NCI-H446 treated with DMSO at 0.1 percent for 48 hours (cell line): ENCODE measurements around the gene PIK3R5.
"Not testable (repeated sequence)": the region's sequence is repeated elsewhere in the genome, so short reads cannot be mapped to it uniquely, and the experiment has no call there.

Experiments used
- DNase-seq: peaks from one replicate; lab custom pipeline; 2025; lab: John Stamatoyannopoulos, UW

Gene PIK3R5

DNA sequence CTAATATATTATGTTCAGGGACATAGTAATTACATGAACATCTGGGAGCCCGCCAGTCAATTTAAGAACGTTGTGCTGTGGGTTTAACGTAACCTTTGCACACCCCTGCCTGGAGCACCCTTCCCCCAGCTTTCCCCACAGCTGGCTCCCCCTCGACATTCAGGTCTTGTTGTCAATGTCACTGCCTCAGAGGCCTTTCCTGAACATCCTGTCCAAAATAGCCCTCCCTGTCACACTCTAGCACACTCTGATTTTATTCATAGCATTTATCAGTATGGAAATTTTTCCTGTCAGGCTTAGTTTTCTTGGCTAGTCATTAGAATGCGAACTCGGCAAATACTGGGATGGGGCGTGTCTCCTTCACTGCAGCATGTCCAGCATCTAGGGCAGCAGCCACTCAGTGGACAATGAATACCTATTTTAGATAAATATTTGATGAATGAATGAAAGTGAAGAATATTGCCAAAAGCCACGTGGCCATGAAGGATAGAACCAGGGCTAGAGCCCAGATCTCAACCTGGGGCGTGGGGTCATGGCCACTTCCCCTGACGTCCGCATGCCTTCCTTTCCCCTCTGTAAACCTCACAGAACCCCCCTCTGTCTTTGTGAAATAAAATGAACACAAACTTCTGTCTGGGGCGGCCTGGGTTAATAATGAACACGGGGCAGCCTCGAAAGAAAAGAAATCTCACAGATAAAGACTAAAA lies 108.5 kb downstream of the PIK3R5 start:
- no peak for DNase-seq

DNA sequence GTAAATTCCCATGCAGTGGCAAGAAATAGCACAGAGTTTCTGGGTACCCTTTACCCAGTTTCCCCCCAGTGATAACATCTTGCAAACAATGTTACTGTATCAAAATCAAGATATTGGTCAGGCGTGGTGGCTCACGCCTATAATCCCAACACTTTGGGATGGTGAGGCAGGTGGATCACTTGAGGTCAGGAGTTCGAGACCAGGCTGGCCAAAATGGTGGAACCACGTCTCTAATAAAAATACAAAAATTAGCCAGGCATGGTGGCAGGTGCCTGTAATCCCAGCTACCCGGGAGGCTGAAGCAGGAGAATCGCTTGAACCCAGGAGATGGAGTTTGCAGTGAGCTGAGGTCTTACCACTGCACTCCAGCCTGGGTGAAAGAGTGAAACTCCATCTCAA lies 109.3 kb downstream of the PIK3R5 start:
- not testable (repeated sequence) for DNase-seq

GRCh38 chr17:8855477-8856204 lies 109.9 kb downstream of the PIK3R5 start:
- no peak for DNase-seq

GRCh38 chr17:8851600-8851999 lies 113.9 kb downstream of the PIK3R5 start:
- DNase-seq, result no peak

GRCh38 chr17:8849311-8850041 lies 116.0 kb downstream of the PIK3R5 start:
- no peak for DNase-seq

- DNase-seq, result no peak
Measured at GRCh38 chr17:8847891-8848290, 117.6 kb downstream of the PIK3R5 start.

- DNase-seq, result no peak
Measured at GRCh38 chr17:8846768-8847211, 118.7 kb downstream of the PIK3R5 start.

DNA sequence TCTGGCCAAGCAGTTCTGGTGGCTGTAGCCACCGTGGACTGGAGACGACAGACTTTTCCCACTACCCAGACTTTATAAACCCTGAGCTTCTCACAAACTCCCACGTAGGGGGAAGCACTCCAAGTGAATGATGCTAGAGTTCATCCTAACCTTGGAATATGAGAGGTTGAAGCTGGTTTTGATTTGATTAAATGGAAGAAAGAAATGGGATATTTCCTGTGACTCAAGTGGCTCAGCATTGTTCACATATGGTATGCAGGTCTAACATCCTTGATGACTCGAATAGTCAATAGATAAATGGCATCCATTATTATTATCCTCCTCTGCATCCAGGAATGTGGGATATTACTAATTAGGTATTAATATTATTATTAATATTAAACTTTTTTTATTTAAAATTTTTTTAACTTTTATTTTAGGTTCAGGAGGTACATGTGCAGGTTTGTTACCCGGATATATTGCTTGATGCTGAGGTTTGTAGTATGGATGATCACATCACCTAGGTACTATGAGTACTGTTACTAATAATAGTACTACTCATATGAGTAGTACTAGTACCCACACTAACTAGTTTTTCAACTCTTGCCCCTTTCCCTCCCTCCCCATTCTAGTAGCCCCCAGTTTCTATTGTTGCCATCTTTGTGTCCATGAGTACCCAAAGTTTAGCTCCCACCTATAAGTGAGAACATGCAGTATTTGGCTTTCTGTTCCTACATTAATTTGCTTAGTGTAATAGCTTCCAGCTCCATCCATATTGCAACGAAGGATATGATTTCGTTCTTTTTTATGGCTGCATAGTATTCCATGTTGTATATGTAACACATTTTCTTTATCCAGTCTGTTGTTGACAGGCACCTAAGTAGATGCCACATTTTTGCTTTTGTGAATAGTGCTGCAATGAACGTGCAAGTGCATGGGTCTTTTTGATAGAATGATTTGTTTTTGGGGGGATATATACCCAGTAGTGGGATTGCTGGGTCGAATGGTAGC lies 121.0 kb downstream of the PIK3R5 start:
- no peak for DNase-seq

- DNase-seq, result no peak
Measured at GRCh38 chr17:8843344-8843743, 122.2 kb downstream of the PIK3R5 start.

DNA sequence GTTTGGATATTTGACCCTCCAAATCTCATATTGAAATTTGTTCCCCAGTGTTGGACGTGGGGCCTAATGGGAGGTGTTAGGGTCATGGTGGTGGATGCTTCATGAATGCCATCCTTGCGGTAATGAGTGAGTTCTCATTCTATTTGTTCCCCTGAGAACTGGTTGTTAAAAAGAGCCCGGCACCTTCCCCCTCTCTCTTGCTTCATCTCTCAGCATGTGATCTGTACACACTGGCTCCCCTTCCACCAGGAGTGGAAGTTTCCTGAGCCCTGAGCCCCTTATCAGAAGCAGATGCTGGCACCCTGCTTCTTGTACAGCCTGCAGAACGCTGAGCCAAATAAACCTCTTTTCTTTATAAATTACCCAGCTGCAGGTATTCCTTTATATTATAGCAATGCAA lies 123.7 kb downstream of the PIK3R5 start:
- no peak for DNase-seq

- no peak for DNase-seq
Measured at GRCh38 chr17:8839410-8839935, 126.0 kb downstream of the PIK3R5 start.

- no peak for DNase-seq
Measured at GRCh38 chr17:8838551-8839095, 126.9 kb downstream of the PIK3R5 start.

DNA sequence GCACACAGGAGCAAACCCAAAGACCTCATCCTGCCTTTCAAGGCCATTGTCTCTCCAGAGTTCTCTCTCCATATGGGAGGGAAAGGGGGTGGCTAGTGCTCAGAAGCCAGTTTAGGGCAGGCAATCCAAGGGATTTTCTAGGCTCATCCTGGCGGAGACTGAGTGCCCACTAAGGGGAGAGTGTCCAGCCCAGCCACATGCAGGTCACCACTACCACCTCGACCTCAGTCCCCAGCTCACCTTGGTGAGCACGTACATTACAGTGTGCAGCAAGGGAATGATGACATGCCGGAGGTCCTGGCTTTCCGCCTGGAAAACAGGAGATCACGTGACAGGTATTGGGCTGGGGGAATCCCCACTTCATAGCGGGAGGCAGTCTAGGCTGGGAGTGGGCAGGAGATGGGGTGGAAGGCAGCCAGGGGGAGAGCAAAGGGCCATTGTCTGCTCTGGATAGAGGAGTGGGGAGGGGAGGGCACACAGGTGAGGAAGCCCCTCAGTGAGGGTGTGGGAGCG lies 127.9 kb downstream of the PIK3R5 start:
- no peak for DNase-seq

GRCh38 chr17:8836821-8837562 lies 128.5 kb downstream of the PIK3R5 start:
- DNase-seq, result no peak

- DNase-seq, result no peak
Measured at GRCh38 chr17:8835631-8836364, 129.7 kb downstream of the PIK3R5 start.

DNA sequence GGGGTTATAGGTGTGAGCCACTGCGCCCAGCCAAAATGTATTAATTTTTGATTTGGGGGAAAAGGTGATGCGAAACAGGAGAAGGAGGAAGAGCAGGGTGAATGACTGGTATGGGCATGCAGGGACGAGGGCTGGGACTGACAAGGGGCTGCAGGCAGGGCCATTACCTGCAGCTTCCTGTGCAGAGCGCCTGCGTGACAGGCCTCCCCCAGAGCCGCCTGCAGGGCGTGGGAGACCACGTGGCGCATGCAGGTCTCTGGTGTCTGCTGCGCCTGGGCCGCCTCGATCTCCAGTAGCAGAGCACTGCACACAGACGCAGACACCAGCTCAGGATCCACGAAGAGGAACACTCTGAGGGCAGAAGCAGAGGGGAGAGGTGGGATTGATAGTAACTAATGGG lies 130.4 kb downstream of the PIK3R5 start:
- no peak for DNase-seq

- no peak for DNase-seq
Measured at GRCh38 chr17:8832711-8833352, 132.7 kb downstream of the PIK3R5 start.

- no peak for DNase-seq
Measured at GRCh38 chr17:8831234-8831849, 134.2 kb downstream of the PIK3R5 start.
